GM12878 (cell line): ENCODE data around the gene ANKRD60.

Experiments
- GABPA ChIP-seq: IDR thresholded peaks from 2 replicates; pipeline ENCODE4 v1.6.1; 2014; ENCODE audit warnings: antibody characterized with exemption, low read depth, mild to moderate bottlenecking, inconsistent platforms
- JUND ChIP-seq: IDR thresholded peaks from 2 replicates; pipeline ENCODE4 v1.6.1; 2012; ENCODE audit warnings: low read depth, mild to moderate bottlenecking, low read length, improper control_type of control experiment, moderate library complexity
- POU2F2 ChIP-seq: IDR thresholded peaks from 3 replicates; pipeline ENCODE4 v1.6.1; 2011; ENCODE audit warnings: low read depth, mild to moderate bottlenecking, low read length, borderline replicate concordance
- SIN3A ChIP-seq: IDR thresholded peaks from 2 replicates; pipeline ENCODE4 v1.6.1; 2012; ENCODE audit warnings: low read depth, low read length, improper control_type of control experiment
- TCF12 ChIP-seq: IDR thresholded peaks from 2 replicates; pipeline ENCODE4 v1.6.1; 2011; ENCODE audit warnings: low read depth, mild to moderate bottlenecking, low read length

GRCh38 chr20:58277578-58278472 is 49.4 kb upstream of the ANKRD60 start:
- TF ChIP-seq JUND, result no peak
- TF ChIP-seq POU2F2, result no peak
- no peak for TF ChIP-seq GABPA
- TF ChIP-seq SIN3A, result no peak
- no peak for TF ChIP-seq TCF12
